ENCODE data around the gene SPAG16. TPM values are rescaled to one million over a fixed set of nuclear protein-coding genes. Genes with fewer than 3 reads are reported as not detected.
"Not testable (repeated sequence)": the region's sequence is repeated elsewhere in the genome, so short reads cannot be mapped to it uniquely, and the experiment has no call there.

The SPAG16 gene
- polyA plus RNA-seq, 4 donors, result 52.3 to 69.7 (median 66.3) TPM

DNA sequence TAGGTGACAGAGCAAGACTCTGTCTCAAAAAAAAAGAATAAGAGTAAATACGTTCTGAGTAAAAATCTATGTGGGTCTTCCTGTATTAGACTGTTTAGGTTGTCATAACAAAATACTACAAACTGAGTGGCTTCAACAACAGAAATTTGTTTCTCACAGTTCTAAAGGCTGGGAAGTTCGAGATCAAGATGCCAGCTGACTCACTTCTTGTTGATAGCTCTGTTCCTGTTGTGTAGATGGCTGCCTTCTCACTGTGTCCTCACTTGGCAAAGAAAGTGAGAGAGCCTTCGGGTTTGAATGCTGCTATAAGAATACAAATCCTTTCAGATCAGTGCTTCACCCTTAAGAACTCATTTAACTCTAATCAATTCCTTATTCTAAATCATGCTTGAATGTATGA lies 696.6 kb downstream of the SPAG16 start:
- DNase-seq (ENCODE audit: low read depth in 4 of 4, low spot score in 2 of 4), result no peak

DNA sequence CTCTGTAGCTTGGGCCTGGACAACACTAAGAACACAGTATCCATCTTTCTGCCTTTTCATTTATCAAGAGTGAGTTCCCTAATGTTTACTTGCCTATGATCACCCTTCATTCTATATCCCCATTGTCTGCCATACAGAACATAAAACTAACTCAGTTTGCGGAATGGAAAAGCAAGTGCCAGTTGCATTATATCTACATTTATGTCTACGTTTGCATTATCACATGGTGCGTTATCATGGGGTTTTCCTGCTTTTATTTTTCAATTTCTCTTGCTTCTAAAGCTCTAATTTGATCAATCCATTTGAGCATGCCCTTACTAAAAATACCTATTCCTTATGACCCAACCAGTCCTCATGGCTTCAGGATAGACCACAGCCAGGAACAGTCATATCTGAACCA lies 704.9 kb downstream of the SPAG16 start:
- no peak for DNase-seq (ENCODE audit: low read depth in 4 of 4, low spot score in 2 of 4)

DNA sequence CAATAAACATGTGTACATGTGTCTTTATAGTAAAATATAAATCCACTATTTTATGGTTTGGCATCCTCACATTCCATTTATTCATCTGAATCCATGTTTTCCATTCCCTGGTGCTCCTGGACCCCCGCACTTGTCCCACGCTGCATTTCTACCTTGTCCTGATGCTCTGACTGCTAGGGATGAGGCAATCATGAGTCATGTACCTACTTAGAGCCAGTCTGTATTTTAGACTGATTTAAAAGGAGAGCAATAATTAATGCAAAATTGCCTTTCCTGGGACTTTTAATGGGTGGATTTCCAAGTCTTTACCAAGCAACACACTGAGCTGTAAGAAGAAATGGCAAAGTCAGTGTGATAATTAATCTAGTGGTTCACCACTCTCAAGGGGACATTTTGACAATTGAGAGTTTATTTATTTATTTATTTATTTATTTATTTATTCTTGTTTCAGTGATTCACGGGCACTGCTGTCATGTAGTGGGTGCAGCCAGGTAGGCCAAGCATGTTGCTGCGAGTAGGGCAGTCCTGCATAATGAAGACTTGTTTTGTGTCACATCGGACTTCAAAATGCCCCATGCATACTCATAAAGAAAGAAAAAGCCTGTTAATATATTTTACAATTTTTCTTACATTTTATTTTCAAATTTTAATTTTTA lies 707.3 kb downstream of the SPAG16 start:
- DNase-seq (ENCODE audit: low read depth in 4 of 4, low spot score in 2 of 4), result no peak

DNA sequence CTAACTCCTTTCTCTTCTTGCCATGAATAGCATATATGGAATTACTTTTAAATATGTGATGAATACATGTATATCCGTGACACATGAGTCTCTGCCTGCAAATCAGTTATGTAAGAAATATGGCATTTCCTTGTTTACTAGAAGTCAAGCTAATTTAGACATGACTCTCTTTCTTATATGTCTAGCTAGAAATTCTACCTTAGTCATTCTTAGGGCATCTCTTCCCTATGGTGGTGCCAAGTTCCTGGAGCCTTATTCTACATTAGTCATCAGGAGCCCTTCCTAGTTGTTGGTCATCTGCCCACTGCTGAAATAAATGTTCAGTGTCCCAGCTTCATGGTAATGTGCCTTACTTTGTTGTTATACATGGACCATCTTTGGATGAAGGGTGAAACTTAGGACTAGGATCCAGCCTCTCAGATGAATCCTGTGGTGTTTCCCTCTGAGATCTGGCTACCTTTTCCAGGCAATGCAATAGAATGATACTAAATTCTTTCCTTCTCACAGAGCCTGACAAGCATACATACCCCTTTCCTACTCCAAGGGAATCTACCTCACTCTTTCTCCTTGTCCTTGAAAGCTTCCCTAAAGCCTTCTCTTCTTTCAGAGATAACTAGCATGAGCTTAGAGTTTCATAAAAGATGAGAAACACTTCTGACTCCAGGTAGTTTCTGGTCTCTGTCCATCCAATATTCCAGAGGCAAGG lies 711.3 kb downstream of the SPAG16 start:
- DNase-seq (ENCODE audit: low read depth in 4 of 4, low spot score in 2 of 4), result no peak

DNA sequence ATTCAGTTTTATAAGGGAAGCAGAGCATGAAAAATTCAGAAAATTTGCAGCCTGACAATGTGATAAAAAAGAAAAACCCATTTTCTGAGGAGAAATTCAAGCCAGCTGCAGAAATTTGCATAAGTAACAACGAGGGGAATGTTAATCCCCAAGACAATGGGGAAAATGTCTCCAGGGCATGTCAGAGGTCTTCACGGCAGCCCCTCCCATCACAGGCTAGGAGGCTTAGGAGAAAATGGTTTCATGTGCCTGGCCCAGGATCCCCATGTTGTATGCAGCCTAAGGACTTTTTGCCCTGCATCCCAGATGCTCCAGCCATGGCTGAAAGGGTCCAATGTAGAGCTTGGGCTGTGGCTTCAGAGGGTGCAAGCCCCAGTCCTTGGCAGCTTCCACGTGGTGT lies 714.7 kb downstream of the SPAG16 start:
- not testable (repeated sequence) for DNase-seq (ENCODE audit: low read depth in 4 of 4, low spot score in 2 of 4)

DNA sequence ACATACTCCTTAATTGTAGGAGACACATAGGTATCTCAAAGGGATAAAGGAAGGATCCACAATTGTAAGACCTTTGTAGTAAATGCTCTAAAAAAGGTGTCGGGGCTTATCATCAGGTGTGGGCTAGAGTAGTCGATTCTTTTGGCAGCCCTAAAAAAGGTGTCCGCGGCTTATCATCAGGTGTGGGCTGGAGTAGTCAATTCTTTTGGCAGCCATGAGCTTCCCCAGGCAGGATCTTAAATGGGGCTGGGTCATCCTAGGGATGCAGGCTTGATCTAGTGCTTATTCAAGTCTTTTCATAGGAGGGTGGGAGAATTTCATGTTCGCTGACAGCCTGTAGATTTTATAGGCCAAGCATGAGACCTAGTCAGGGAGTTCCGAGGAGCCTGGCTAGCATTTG lies 720.2 kb downstream of the SPAG16 start:
- no peak for DNase-seq (ENCODE audit: low read depth in 4 of 4, low spot score in 2 of 4)

DNA sequence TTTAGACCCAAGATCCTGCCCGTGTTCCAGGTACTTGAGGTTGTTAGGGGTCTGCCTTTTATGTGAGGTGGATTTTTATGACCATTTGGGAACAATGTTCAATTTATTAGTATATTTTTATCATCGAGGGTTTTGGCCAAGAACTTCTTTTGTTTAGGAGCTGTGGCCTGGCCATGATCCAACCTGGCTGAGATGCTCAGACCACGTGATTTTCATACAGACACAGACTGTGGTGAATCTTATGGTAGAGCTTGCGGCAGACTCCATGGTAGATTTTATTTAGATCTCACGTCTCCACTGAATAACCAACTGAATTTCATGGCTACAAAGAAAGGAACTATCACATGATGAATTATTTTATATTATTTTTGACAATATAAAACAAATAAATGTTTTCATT lies 721.1 kb downstream of the SPAG16 start:
- no peak for DNase-seq (ENCODE audit: low read depth in 4 of 4, low spot score in 2 of 4)

DNA sequence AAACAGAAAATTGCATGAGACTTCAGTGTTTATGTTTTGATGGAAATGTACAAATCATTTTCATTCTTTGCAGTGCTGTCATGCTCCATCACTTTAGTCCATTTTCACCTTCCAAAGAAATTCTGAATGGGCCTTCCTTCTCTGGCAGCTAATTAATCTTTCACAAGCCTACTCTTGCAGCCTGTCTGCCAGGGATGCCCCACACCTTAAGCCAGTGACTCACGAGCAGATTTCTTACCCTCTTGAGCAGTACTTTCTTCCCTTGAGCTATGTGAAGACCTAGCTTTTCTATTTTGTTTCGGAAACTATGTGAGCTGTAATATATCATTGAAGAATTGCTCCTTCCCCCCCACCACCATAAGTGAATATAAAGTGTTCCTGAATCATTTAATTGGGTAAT lies 722.3 kb downstream of the SPAG16 start:
- no peak for DNase-seq (ENCODE audit: low read depth in 4 of 4, low spot score in 2 of 4)

DNA sequence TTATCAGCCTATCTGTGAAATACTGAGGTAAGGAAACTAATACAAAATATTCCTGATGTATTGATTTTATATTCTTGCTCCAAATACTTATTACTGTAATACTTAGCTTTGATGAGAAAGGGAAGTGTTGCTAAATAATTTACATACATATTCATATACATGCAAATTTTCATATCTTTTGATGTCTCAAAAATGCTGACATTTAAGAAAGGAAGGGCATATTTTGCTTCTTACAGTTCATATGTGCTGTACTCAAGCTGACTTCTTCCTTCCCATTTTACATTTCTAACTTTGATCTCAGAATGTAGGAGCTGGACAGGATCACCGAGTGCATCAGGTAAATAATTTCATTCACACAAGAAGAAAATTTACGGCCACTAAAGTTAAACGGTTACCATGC lies 727.4 kb downstream of the SPAG16 start:
- no peak for DNase-seq (ENCODE audit: low read depth in 4 of 4, low spot score in 2 of 4)

DNA sequence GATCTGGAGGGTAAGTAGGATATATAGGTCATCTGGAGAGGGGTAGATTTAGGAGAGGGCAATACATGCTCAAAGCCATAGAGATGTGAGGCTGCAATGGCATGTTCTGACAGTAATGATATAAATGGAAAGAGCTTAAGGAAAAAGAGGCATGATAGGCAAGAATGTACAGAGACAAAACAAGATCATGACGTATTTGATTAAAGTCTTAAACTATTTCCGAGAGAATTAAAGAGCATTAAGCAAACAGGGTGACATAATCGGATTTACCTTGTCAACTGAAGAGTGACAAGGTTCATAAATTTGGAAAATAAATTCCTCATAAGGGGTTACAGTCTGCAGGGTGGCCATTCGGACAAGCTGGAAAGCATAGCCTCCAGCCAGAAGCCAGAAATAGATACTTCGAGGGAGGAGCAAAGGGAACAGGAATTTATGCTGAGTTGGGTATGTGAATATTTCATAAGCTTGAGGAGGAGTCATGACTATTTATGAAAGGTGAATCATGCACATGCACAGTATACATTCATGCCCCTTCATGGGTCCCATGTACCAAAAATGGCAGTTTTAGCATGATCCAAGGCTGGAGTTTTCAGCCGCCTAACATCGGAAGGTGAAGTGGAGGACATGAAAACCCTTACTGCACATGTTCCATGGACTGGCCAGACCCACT lies 730.4 kb downstream of the SPAG16 start:
- no peak for DNase-seq (ENCODE audit: low read depth in 4 of 4, low spot score in 2 of 4)

DNA sequence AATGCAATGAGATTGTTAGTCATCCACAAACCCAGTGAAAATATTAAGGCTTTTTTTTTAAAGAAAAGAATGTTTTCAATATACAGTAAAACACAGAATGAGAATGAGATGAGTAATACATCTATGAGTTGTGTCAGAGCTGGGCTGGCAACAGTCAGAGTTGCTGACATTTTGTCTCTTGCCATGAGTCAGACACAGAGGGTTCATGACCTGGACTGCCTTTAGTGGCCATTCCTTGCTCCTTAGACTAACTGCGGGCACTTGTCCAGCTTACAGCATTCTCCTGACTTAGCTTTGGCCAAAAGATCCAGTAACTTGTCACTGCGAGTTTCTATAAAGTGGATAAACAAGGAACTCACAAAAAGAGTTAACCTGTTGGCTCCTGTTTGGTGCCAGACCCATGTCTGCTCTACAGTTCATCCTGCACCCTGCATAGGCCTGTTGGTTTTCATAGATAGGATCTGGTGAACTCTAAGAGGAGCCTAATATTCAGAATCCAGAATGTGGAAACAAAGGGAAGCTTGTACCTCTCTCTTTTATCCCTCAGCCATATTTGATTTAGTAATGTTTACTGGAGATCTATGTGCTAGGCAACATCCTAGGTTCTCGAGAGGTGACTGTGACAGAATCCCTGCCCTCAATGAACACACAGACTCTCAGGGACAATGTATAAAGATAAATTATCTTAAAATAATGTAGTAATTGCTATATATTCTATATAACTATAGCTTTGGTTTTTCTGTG lies 735.1 kb downstream of the SPAG16 start:
- no peak for DNase-seq (ENCODE audit: low read depth in 4 of 4, low spot score in 2 of 4)

DNA sequence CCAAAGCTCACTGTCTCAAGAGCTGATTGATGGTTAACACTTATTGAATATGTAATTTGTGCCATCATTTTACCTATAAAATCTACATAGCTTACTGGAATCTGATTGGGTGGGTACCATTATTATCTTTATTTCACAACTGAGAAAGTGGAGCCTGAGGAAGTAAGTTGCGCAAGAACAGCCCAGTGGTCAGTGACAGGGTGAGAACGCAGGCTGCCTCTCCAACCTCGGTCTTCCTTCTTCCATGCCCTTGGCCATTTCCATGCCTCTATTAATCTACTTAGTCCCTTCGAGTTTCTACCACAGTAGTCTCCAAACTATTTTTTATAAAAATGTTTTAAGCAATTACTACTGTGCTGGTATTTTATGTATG lies 735.7 kb downstream of the SPAG16 start:
- DNase-seq (ENCODE audit: low read depth in 4 of 4, low spot score in 2 of 4), result no peak

DNA sequence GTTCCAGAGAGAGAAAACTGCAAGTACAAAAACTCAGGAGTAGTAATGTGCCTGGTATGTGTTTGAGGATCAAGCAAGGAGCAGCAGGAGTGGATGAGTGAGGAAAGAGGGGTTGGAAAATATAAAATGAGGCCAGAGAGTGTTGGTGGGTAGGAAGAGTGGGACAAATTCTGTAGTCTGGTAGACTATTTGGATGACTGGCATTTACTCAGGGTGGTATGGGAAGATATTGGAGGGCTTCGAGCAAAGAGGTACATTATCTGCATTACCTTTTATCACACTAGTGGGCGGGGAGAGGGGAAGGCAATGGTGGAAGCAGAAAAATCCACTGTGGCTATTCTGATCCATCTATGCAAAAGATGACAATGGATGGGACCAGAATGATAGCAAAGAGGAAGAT lies 744.9 kb downstream of the SPAG16 start:
- no peak for DNase-seq (ENCODE audit: low read depth in 4 of 4, low spot score in 2 of 4)

DNA sequence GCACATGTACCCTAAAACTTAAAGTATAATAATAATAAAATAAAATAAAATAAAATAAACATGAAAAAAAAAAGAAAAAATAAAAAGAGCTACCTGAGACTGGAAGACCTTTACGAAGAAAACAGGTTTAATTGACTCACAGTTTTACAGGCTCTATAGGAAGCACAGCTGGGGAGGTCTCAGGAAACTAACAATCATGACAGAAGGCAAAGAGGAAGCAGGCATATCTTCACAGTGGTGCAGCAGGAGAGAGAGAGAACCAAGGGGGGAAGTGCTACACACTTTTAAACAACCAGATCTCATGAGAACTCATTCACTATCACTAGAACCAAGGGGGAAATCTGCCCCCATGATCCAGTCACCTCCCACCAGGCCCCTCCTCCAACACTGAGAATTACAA lies 747.3 kb downstream of the SPAG16 start:
- DNase-seq (ENCODE audit: low read depth in 4 of 4, low spot score in 2 of 4), result no peak

DNA sequence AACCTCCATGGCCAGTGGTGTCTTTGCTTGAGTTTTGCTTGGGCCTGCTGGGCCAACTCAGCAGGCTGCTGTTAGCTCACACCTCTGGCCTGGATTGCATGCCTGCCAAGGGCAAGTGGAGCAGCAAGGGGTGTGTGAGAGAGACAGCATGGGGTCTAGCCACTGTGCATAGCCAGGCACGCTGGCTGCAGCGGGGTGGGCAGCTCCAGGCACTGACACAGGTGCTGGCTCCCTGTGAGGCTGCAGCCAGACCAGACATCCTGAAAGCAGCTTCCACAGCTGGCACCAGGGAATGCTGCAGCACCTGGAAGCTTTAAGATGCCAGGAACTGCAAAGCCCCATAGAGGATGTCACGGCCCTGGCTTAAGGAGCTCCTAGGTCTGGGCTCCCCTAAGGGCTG lies 750.2 kb downstream of the SPAG16 start:
- DNase-seq (ENCODE audit: low read depth in 4 of 4, low spot score in 2 of 4), result no peak

DNA sequence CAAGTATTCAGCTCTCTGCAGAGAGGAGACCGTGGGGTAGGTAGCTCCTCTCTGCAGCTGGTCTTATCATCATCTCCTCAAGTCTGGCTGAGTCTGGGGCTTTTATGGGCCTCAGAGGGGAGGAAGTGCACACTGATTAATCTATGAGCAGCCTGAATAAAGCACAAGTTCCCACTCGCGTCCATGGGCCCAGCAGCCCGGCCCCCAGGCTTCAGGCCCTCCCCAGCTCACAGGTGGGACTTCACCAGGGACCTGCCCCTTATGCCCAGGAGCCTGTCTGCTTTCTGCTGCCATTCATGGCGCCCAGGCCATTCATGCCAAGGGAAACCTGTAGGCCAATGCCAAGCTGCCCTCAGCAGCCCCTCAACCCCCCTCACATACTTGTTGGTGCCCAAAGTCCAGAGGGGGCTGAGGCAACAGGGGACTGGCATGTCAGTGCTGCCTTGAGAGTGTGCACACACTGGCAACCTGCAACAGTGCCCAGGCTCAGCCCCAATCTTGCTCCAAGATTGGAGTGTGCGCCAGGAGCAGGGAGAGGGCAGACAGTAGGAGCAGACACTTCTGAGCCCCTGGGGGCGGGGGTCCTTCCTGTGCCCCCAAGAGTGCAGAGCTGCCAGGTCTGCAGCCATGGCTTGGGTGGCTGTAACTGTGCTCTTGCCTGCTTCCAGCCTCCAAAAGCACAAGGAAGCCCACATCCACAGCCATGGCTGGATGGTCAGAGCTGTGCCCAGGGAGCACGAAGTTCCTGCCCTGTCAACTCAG lies 751.0 kb downstream of the SPAG16 start:
- no peak for DNase-seq (ENCODE audit: low read depth in 4 of 4, low spot score in 2 of 4)

DNA sequence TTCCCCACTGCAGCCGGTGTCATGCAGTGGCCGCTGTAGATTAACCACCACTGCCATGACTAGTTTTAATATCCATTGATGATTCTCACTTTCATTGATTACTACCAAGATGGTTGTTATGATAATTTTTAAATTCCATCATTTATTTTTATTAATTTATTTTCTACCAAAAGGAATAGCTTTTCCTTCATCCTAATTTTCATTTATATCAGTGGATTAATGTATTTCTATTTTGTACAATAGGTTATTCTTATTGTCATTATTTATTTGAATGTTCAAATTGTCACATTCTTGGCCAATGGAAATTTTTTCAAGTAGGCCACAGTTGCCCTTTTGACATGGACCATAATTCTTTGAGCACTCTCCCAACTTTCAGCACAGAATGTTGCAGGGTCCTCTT lies 751.7 kb downstream of the SPAG16 start:
- DNase-seq (ENCODE audit: low read depth in 4 of 4, low spot score in 2 of 4), result no peak

DNA sequence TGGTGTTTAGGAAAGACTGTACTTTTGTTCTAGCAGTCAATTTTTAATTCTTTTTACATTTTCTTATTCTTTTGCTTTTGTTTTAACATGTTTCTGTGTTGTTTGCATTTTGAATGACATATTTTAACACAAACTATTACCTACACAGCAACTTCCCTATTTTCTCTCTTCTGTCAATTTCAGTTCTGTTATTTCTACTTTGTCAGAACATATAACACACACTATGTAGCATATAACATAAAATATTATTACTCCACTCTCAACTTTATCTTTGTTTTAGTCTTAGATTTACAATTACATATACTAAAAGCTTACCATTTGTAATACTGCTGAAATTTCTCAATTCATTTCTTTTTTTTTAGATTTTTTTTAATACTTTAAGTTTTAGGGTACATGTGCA lies 753.9 kb downstream of the SPAG16 start:
- DNase-seq (ENCODE audit: low read depth in 4 of 4, low spot score in 2 of 4), result no peak

DNA sequence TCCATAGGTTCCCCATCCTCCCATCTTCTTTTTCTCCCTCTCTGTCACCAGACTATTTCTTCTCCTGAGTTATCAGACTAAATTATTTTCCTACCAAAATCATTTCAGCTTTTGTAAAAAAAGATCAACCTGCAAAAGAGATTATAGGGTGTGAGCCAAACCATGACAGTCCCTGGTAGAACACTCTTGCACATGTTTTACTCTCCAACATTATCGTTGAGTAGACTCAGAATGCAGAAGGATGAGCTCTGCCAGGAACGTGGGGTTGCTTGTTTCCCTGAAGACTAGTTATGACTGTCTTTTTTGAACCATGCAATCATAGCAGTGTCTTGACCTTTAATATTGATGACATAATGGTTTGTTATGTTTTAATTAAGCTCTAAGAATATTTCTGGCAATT lies 766.5 kb downstream of the SPAG16 start:
- DNase-seq (ENCODE audit: low read depth in 4 of 4, low spot score in 2 of 4), result no peak

DNA sequence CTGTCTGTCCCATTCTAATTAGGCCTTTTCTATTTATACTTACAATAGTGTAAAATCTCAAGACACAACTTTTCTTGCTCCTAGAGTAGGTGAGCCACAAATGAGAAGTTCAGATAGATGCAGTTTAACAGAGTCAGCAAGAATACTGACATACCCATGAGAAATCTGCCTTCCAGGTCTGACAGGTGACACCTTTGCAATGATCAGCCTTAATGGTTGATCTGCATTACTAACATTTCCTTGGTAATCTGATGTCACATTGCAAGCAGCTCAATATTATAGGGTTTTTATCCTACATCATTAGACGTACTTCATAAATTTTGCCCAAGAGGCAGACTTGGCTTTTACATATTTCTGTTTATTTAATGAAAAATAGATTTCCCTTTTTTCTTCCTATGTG lies 767.3 kb downstream of the SPAG16 start:
- no peak for DNase-seq (ENCODE audit: low read depth in 4 of 4, low spot score in 2 of 4)

DNA sequence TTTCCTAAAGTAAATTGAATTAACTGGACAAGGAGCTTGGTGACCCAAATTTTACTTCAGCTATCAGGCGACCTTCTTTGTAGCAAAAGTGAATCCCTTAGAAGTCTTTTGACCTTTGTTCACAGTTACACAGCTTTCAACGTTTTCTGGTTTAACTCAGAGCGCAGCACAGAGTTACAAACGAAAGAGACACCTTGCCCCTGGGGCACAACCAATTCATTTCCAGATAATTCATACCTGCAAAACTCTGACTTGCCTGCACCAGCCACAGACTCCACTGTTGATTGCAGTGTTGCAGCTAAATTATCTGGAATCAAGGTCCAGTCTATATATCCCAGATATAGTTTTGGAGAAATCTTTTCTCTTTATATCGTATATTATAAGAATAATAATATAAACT lies 768.0 kb downstream of the SPAG16 start:
- DNase-seq (ENCODE audit: low read depth in 4 of 4, low spot score in 2 of 4), result no peak
